Measurements from ENCODE around the gene DUSP5.

DNA sequence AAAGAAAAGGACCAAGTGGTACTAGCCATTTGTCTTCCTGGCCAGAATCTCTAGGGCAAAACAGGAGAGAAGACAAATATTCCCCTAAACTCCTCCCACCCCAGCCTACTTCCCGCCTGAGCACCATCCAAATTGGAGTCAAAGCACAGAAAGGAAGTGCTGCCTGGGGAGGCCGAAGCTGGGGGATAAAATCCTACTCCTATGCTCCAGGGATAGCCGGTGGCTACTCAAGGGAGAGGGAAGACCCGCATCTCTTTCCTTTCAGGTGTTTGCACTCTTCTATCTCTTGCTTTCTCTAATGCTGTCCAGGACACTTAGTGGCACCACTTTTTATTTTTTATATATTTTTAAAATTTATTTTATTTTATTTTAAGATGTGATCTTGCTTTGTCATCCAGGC is 7.1 kb upstream of the DUSP5 start:
- TF ChIP-seq, protein P1, sequence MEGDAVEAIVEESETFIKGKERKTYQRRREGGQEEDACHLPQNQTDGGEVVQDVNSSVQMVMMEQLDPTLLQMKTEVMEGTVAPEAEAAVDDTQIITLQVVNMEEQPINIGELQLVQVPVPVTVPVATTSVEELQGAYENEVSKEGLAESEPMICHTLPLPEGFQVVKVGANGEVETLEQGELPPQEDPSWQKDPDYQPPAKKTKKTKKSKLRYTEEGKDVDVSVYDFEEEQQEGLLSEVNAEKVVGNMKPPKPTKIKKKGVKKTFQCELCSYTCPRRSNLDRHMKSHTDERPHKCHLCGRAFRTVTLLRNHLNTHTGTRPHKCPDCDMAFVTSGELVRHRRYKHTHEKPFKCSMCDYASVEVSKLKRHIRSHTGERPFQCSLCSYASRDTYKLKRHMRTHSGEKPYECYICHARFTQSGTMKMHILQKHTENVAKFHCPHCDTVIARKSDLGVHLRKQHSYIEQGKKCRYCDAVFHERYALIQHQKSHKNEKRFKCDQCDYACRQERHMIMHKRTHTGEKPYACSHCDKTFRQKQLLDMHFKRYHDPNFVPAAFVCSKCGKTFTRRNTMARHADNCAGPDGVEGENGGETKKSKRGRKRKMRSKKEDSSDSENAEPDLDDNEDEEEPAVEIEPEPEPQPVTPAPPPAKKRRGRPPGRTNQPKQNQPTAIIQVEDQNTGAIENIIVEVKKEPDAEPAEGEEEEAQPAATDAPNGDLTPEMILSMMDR (IDR thresholded peaks at IDR 0.05), result no peak
- TF ChIP-seq POLR2A (IDR thresholded peaks at IDR 0.05), result no peak
